ENCODE data around the gene ANLN. TPM values are rescaled to one million over a fixed set of nuclear protein-coding genes. Genes with fewer than 3 reads are reported as not detected.
"Not testable (repeated sequence)": the region's sequence is repeated elsewhere in the genome, so short reads cannot be mapped to it uniquely, and the experiment has no call there.

The ANLN gene
- total RNA-seq, 1 experiment from 2014 or later = 27.5 TPM

DNA sequence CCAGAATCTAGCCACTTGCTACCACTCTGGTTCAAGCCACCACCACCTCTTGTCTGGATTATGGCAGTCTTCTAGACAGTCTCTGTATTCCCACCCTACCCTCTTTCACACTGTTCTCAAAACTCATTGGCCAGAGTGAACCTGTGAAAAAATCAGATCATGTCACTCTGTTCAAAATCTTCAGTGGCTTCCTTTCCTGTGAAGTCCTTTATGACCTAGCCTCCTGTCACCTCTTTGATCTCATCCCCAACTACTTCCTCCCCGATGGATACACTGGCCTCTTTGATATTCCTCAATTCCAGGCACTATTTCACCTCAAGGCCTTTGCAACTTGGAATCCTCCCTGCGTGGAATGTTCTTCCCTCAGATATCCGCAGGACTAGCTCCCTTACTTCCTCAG lies 21.2 kb upstream of the ANLN start:
- Histone ChIP-seq H3K79me2 (ENCODE audit: low read length) (no peaks in the 10 kb centered on the region), H3K27ac (ENCODE audit: low read length) (no peak overlapping the region), H3K9me2 (replicated peaks; ENCODE audit: insufficient read depth, low read length) (no peaks in the 10 kb centered on the region), H3K9me3 (ENCODE audit: low read length) (no peaks in the 10 kb centered on the region), H3K9ac (ENCODE audit: low read length) (no peak overlapping the region), H3K4me2 (ENCODE audit: low read depth, low read length, poor library complexity, severe bottlenecking) (no peak overlapping the region), H3K36me3 (ENCODE audit: insufficient read depth, low read length) (no peaks in the 10 kb centered on the region), H3K27me3 (ENCODE audit: low read length) (0 out of 2 replicates have a peak, but pooled peaks cover 3% of the 10 kb centered on the region), H4K20me1 (ENCODE audit: insufficient read depth, low read depth, low read length) (no peaks in the 10 kb centered on the region), H2AFZ (ENCODE audit: low read length) (no peak overlapping the region), H3K4me3 (ENCODE audit: low read length) (no peak overlapping the region), H3K4me1 (ENCODE audit: low read length) (peaks cover 5% of the 10 kb centered on the region)
- DNase-seq = no peak

- Histone ChIP-seq H2AFZ (ENCODE audit: low read length) (no peak overlapping the region), H3K4me2 (ENCODE audit: low read depth, low read length, poor library complexity, severe bottlenecking) (no peak overlapping the region), H3K27ac (ENCODE audit: low read length) (no peak overlapping the region), H4K20me1 (ENCODE audit: insufficient read depth, low read depth, low read length) (no peaks in the 10 kb centered on the region), H3K9ac (ENCODE audit: low read length) (no peak overlapping the region), H3K36me3 (ENCODE audit: insufficient read depth, low read length) (no peaks in the 10 kb centered on the region), H3K4me3 (ENCODE audit: low read length) (no peak overlapping the region), H3K27me3 (ENCODE audit: low read length) (0 out of 2 replicates have a peak, but pooled peaks cover 3% of the 10 kb centered on the region), H3K9me2 (replicated peaks; ENCODE audit: insufficient read depth, low read length) (no peaks in the 10 kb centered on the region), H3K79me2 (ENCODE audit: low read length) (no peaks in the 10 kb centered on the region), H3K9me3 (ENCODE audit: low read length) (no peaks in the 10 kb centered on the region), H3K4me1 (ENCODE audit: low read length) (peaks cover 5% of the 10 kb centered on the region)
- DNase-seq = no peak
Measured at GRCh38 chr7:36369171-36369570, 20.5 kb upstream of the ANLN start.

DNA sequence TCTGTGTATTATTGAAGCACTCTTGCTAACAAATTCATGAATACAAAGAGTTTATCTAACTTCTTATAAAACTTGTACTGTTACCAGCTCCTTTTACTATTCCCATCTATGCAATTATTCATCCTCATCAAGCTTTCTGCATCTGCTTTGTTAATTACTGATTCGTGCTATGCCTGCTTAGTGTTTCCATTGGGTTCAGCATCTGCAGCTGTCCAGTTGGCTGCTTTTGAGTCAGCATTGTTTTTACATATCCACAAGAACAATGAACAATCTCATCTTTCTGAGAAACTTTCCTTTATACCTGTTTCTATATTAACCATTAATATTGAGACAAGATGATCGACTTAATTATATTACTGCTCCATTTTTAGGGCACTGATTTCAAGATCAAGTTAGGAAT lies 19.6 kb upstream of the ANLN start:
- H3K4me2 ChIP-seq (ENCODE audit: low read depth, low read length, poor library complexity, severe bottlenecking) = no peak overlapping the region
- H3K79me2 ChIP-seq (ENCODE audit: low read length) = no peaks in the 10 kb centered on the region
- H3K36me3 ChIP-seq (ENCODE audit: insufficient read depth, low read length) = no peaks in the 10 kb centered on the region
- no peaks in the 10 kb centered on the region for H3K9me3 ChIP-seq (ENCODE audit: low read length)
- no peak overlapping the region for H3K27ac ChIP-seq (ENCODE audit: low read length)
- 0 out of 2 replicates have a peak, but pooled peaks cover 3% of the 10 kb centered on the region for H3K27me3 ChIP-seq (ENCODE audit: low read length)
- peaks cover 5% of the 10 kb centered on the region for H3K4me1 ChIP-seq (ENCODE audit: low read length)
- H3K4me3 ChIP-seq (ENCODE audit: low read length) = no peak overlapping the region
- H2AFZ ChIP-seq (ENCODE audit: low read length) = no peak overlapping the region
- no peaks in the 10 kb centered on the region for H4K20me1 ChIP-seq (ENCODE audit: insufficient read depth, low read depth, low read length)
- no peak for DNase-seq
- no peak overlapping the region for H3K9ac ChIP-seq (ENCODE audit: low read length)
- H3K9me2 ChIP-seq (replicated peaks; ENCODE audit: insufficient read depth, low read length) = no peaks in the 10 kb centered on the region

GRCh38 chr7:36372156-36372555 lies 17.5 kb upstream of the ANLN start:
- Histone ChIP-seq H3K36me3 (ENCODE audit: insufficient read depth, low read length) (no peaks in the 10 kb centered on the region), H3K4me1 (ENCODE audit: low read length) (peaks cover 5% of the 10 kb centered on the region), H3K79me2 (ENCODE audit: low read length) (no peaks in the 10 kb centered on the region), H3K27ac (ENCODE audit: low read length) (no peak overlapping the region), H3K27me3 (ENCODE audit: low read length) (0 out of 2 replicates have a peak, but pooled peaks cover 3% of the 10 kb centered on the region), H2AFZ (ENCODE audit: low read length) (no peak overlapping the region), H3K9me2 (replicated peaks; ENCODE audit: insufficient read depth, low read length) (no peaks in the 10 kb centered on the region), H4K20me1 (ENCODE audit: insufficient read depth, low read depth, low read length) (no peaks in the 10 kb centered on the region), H3K4me2 (ENCODE audit: low read depth, low read length, poor library complexity, severe bottlenecking) (no peak overlapping the region), H3K4me3 (ENCODE audit: low read length) (no peak overlapping the region), H3K9ac (ENCODE audit: low read length) (no peak overlapping the region), H3K9me3 (ENCODE audit: low read length) (no peaks in the 10 kb centered on the region)
- DNase-seq = no peak

DNA sequence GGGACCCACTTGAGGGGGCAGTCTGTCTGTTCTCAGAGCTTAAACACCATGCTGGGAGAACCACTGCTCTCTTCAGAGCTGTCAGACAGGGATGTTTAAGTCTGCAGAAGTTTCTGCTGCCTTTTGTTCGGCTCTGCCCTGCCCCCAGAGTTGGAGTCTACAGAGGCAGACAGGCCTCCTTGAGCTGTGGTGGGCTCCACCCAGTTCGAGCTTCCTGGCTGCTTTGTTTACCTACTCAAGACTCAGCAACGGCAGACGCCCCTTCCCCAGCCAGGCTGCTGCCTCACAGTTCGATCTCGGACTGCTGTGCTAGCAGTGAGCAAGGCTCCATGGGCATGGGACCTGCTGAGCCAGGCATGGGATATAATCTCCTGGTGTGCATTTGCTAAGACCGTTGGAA lies 11.1 kb upstream of the ANLN start:
- DNase-seq; H3K9me3 ChIP-seq (ENCODE audit: low read length); H2AFZ ChIP-seq (ENCODE audit: low read length); H3K4me3 ChIP-seq (ENCODE audit: low read length); H3K27me3 ChIP-seq (ENCODE audit: low read length); H3K36me3 ChIP-seq (ENCODE audit: insufficient read depth, low read length); H3K9me2 ChIP-seq (replicated peaks; ENCODE audit: insufficient read depth, low read length); H3K4me2 ChIP-seq (ENCODE audit: low read depth, low read length, poor library complexity, severe bottlenecking); H4K20me1 ChIP-seq (ENCODE audit: insufficient read depth, low read depth, low read length); H3K79me2 ChIP-seq (ENCODE audit: low read length); H3K4me1 ChIP-seq (ENCODE audit: low read length); H3K27ac ChIP-seq (ENCODE audit: low read length); H3K9ac ChIP-seq (ENCODE audit: low read length): not testable (repeated sequence)

DNA sequence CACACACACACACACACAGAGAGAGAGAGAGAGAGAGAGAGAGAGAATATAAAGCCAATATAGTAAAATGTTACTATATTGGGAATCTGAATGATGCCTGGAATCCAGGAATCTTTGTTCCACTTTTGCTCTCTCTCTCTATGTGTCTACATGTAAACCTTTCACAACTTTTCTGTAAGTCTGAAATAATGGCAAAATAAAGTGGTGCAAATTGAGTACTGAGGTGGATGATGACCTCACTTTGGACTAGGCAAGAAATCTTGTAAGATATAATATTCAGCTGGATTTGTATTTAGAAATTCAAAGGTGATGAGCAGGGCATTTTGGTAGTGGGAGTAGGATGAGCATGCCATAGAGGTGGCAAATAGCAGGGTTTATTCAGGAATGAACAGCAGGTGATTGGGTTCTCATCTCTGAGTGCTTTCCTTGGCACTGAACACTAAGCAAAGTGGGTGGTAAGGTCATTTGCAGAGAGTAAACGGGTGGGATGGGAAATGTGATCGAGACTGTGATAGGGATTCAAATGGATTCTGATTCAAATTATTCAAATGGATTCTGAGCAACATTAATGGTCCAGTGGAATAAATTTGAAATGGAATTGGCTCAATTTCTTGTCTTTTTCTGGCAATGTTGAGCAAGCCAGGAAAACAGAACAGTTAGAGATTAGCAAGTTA lies 9.7 kb upstream of the ANLN start:
- Histone ChIP-seq H3K27me3 (ENCODE audit: low read length) (no peaks in the 10 kb centered on the region), H3K4me1 (ENCODE audit: low read length) (no peaks in the 10 kb centered on the region), H3K27ac (ENCODE audit: low read length) (no peak overlapping the region), H3K4me2 (ENCODE audit: low read depth, low read length, poor library complexity, severe bottlenecking) (no peak overlapping the region), H3K9me2 (replicated peaks; ENCODE audit: insufficient read depth, low read length) (no peaks in the 10 kb centered on the region), H3K4me3 (ENCODE audit: low read length) (no peak overlapping the region), H4K20me1 (ENCODE audit: insufficient read depth, low read depth, low read length) (no peaks in the 10 kb centered on the region), H3K9ac (ENCODE audit: low read length) (no peak overlapping the region), H3K79me2 (ENCODE audit: low read length) (no peaks in the 10 kb centered on the region), H3K36me3 (ENCODE audit: insufficient read depth, low read length) (no peaks in the 10 kb centered on the region), H3K9me3 (ENCODE audit: low read length) (no peaks in the 10 kb centered on the region), H2AFZ (ENCODE audit: low read length) (no peak overlapping the region)
- peak; percentile 9 for DNase-seq

- Histone ChIP-seq H3K9me2 (replicated peaks; ENCODE audit: insufficient read depth, low read length) (no peaks in the 10 kb centered on the region), H4K20me1 (ENCODE audit: insufficient read depth, low read depth, low read length) (no peaks in the 10 kb centered on the region), H3K27ac (ENCODE audit: low read length) (no peak overlapping the region), H2AFZ (ENCODE audit: low read length) (no peak overlapping the region), H3K4me2 (ENCODE audit: low read depth, low read length, poor library complexity, severe bottlenecking) (no peak overlapping the region), H3K4me3 (ENCODE audit: low read length) (no peak overlapping the region), H3K36me3 (ENCODE audit: insufficient read depth, low read length) (no peaks in the 10 kb centered on the region), H3K79me2 (ENCODE audit: low read length) (no peaks in the 10 kb centered on the region), H3K27me3 (ENCODE audit: low read length) (no peaks in the 10 kb centered on the region), H3K9ac (ENCODE audit: low read length) (no peak overlapping the region), H3K9me3 (ENCODE audit: low read length) (no peaks in the 10 kb centered on the region), H3K4me1 (ENCODE audit: low read length) (no peaks in the 10 kb centered on the region)
- DNase-seq = peak; percentile 14
Measured at GRCh38 chr7:36381056-36381455, 8.6 kb upstream of the ANLN start.

GRCh38 chr7:36383284-36383683 lies 6.4 kb upstream of the ANLN start:
- H3K27me3 ChIP-seq (ENCODE audit: low read length); H3K4me3 ChIP-seq (ENCODE audit: low read length); H2AFZ ChIP-seq (ENCODE audit: low read length); H3K9ac ChIP-seq (ENCODE audit: low read length); DNase-seq; H3K4me1 ChIP-seq (ENCODE audit: low read length); H4K20me1 ChIP-seq (ENCODE audit: insufficient read depth, low read depth, low read length); H3K27ac ChIP-seq (ENCODE audit: low read length); H3K9me2 ChIP-seq (replicated peaks; ENCODE audit: insufficient read depth, low read length); H3K79me2 ChIP-seq (ENCODE audit: low read length); H3K4me2 ChIP-seq (ENCODE audit: low read depth, low read length, poor library complexity, severe bottlenecking); H3K36me3 ChIP-seq (ENCODE audit: insufficient read depth, low read length); H3K9me3 ChIP-seq (ENCODE audit: low read length): not testable (repeated sequence)
